ENCODE data around the gene ATP6V0B.

ATP6V0B gene

GRCh38 chr1:43969746-43970466 lies 4.9 kb upstream of the ATP6V0B start, which contains the start of gene DPH2:
TSS of gene DPH2 (plus strand) at chr1:43970010. CDS start at chr1:43970176, 166 bp downstream.
- DNase-seq (ENCODE audit: low read depth in 3 of 3) = peak; percentile 94 to 95 (median 95)

GRCh38 chr1:43970502-43970901 lies 4.3 kb upstream of the ATP6V0B start:
- no peak for DNase-seq (ENCODE audit: low read depth in 3 of 3)

GRCh38 chr1:43970911-43971310 lies 3.8 kb upstream of the ATP6V0B start:
- no peak for DNase-seq (ENCODE audit: low read depth in 3 of 3)

DNA sequence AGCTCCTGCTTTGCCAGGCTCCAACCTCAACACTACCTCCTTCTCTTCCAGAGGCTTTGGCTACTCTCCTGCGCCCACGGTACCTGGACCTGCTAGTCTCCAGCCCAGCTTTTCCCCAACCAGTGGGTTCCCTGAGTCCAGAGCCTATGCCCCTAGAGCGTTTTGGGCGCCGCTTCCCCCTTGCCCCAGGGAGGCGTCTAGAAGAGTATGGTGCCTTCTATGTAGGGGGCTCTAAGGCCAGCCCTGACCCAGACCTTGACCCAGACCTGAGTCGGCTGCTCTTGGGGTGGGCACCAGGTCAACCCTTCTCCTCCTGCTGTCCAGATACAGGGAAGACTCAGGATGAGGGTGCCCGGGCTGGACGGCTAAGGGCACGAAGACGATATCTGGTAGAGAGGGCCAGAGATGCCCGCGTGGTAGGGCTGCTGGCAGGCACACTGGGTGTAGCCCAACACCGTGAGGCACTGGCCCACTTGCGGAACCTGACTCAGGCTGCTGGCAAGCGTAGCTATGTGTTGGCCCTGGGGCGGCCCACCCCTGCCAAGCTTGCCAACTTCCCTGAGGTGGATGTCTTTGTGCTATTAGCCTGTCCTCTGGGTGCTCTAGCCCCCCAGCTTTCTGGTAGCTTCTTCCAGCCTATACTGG lies 3.3 kb upstream of the ATP6V0B start:
- DNase-seq (ENCODE audit: low read depth in 3 of 3) = no peak

GRCh38 chr1:43973981-43974442 lies 748 bp upstream of the ATP6V0B start:
- DNase-seq (ENCODE audit: low read depth in 3 of 3) = no peak

DNA sequence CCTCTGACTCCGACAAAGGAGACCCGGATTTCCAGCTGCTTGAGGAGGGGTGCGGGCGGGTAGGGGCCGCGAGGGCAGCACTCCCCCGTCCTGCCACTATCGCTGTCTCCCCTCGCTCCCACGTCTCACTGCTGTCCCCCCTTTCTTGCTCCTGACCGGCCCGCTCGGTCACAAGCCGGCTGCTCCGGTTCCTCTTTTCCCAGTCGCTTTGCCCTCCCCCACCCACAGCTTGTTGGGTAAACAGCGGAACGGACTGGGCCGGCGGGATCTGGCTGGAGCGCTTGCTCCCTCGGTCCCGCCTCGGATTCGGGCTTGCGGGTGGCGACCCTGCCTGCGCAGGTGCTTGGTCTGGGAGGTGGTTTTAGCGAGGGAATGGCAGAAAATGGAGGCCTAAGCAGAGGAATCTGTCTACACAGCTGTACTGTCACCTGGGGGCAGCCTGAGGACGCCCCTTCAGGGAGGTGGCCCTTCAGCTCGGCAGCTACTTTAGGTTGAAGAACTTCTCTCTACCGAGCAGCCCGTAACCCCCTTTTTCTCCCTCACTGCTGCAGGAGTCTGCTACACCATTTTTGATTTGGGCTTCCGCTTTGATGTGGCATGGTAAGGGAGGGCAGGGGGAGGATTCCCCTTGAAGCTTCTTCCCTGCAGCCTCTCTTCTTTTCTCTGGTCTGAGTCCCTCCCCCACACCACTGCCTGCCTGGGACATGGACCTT lies 645 bp downstream of the ATP6V0B start:
- no peak for DNase-seq (ENCODE audit: low read depth in 3 of 3)

GRCh38 chr1:43976045-43976444 lies 1.3 kb downstream of the ATP6V0B start:
- no peak for DNase-seq (ENCODE audit: low read depth in 3 of 3)

DNA sequence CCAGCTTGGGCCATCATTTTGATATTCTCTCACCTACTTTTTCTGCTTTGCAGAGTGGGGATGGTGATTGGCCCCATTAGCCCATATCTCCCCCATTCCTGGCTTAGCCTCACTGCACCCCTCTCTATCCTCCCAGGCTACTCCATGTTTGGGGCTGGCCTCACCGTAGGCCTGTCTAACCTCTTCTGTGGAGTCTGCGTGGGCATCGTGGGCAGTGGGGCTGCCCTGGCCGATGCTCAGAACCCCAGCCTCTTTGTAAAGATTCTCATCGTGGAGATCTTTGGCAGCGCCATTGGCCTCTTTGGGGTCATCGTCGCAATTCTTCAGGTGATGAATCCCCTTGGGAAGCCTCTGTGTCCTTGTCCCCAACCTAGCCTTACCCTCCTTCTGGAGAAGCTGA lies 2.1 kb downstream of the ATP6V0B start:
- no peak for DNase-seq (ENCODE audit: low read depth in 3 of 3)

DNA sequence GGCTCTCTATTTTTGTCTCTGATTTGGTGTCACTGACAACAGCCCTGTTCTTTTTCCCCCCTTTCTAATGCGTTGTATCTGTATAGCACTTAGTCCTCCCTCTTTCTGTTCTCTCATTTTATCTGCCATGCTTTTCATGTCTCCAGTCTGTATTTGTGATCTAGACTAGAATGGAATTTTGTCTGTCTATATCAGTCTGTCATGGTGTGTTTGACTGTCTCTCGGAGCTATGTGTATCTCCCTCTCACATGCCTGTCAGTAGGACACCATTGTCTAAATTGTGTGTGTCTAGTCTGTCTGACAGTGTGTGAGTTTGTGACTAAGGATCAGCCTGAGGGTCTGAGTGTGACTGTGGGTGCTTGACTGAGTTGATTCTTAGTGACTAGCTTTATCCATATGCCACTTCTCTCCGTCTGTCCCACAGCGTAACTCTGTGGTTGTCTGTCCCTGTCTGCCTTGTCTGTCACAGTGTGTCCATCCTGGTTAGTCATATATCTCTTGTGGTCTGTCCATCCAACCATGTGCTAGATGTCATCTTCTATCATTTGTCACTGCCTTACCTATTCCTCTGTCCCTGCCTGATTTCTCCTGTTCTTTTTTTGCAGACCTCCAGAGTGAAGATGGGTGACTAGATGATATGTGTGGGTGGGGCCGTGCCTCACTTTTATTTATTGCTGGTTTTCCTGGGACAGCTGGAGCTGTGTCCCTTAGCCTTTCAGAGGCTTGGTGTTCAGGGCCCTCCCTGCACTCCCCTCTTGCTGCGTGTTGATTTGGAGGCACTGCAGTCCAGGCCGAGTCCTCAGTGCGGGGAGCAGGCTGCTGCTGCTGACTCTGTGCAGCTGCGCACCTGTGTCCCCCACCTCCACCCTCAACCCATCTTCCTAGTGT lies 2.9 kb downstream of the ATP6V0B start:
- DNase-seq (ENCODE audit: low read depth in 3 of 3) = no peak

- no peak for DNase-seq (ENCODE audit: low read depth in 3 of 3)
These were observed 3.4 kb downstream of the ATP6V0B start for GRCh38 chr1:43978264-43978550.

DNA sequence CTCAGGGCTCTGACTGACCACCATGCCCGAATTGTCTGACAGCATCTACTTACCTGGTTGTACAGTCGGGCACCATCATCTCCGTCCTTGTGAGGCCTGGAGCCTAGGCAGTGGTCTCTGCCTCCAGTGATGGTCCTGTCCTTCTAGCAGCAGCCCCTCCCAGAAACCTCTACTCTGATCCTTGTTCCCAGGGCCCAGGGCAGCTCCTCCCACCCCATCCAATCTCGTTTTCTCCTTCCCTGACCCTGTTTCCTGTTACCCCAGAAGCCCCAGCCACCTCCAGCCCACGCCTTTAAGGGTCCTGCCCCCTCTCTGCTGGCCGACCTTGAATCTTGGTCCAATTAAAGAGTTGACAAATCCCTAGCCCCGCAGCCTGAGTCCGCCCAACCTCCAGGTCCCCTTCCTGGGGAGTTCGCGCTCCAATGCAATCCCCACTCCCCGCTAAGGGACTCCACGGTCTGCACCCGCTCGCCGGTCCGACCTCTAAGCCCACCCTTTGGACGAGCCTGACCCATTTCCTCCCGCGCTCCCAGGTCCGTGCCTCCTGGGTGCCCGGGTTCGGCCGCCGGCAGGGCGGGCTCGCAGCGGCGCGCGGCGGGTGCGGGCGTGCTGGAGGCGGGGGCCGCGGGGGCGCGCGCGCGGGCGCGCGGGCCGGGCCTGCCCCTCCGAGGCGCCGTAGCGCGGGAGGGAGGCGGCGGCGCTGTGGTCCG lies 3.9 kb downstream of the ATP6V0B start, which contains the start of gene B4GALT2:
Gene B4GALT2, plus strand, starts transcription at position 660 of the 710 bp plus-strand sequence. CDS start 1,951 bp downstream, outside the sequence.
- peak in 1 of 3 donors; percentile 42 for DNase-seq (ENCODE audit: low read depth in 3 of 3)

GRCh38 chr1:43979261-43979527 lies 4.4 kb downstream of the ATP6V0B start:
- no peak for DNase-seq (ENCODE audit: low read depth in 3 of 3)

DNA sequence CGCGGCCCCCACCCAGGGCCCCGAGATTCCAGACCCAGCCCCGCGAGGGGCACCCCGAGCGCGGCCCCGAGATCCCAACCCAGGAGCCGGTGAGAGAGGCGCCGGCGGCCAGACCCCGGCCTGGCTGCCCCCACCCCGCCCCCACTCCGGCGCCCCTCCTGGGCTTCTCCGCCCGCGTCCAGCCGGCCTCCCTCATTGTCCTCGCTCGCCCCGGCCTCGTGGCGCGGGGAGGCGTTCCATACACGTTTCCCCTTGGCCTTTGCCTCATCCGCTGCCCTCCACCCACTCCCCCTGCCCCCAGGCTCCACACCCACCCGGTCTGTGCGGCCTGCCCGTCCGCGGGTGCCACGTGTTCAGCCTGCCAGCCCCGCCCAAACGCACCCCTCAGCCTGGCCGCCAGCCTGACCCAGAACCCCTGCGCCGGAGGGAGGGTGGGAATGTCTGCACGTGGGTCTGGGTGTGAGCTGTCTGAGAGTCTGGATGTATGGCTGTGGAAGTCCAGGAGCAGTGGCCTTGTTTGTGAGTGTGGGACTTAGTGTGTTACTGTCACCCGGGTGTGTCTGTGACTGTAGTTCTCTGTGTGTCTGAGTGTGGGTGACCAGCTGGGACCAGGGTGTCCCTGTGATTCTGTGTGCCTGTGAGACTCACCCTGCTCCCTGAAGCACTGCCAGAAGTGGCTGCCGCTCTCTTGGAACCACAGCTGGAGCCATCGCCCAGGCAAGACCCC lies 4.9 kb downstream of the ATP6V0B start:
- DNase-seq (ENCODE audit: low read depth in 3 of 3) = no peak

- no peak for DNase-seq (ENCODE audit: low read depth in 3 of 3)
These were observed 5.7 kb downstream of the ATP6V0B start for GRCh38 chr1:43980255-43981134.

DNA sequence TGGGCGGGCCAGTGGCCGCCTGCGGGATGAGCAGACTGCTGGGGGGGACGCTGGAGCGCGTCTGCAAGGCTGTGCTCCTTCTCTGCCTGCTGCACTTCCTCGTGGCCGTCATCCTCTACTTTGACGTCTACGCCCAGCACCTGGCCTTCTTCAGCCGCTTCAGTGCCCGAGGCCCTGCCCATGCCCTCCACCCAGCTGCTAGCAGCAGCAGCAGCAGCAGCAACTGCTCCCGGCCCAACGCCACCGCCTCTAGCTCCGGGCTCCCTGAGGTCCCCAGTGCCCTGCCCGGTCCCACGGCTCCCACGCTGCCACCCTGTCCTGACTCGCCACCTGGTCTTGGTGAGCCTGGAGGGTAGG lies 6.4 kb downstream of the ATP6V0B start:
- DNase-seq (ENCODE audit: low read depth in 3 of 3) = no peak

GRCh38 chr1:43981636-43982035 lies 6.9 kb downstream of the ATP6V0B start:
- no peak for DNase-seq (ENCODE audit: low read depth in 3 of 3)

DNA sequence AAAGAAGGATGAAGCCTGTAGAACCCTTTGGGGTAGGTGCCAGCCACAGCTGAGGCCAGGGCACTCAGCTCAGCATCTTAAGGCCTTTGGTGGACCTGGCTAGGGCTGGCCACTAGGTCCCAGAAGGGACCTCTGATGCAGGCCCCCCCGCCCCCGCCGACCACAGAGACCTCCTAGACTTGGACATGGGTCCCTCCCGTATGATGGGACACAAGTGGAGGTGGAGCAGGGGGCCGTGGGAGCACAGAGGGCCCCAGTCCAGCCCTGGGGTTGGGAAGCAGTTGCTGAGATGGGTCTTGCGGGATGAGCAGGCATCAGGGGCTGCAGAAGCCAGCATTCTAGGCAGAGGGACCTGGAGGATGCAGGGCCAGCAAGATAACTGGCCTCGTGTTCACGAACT lies 7.5 kb downstream of the ATP6V0B start:
- DNase-seq (ENCODE audit: low read depth in 3 of 3) = no peak

DNA sequence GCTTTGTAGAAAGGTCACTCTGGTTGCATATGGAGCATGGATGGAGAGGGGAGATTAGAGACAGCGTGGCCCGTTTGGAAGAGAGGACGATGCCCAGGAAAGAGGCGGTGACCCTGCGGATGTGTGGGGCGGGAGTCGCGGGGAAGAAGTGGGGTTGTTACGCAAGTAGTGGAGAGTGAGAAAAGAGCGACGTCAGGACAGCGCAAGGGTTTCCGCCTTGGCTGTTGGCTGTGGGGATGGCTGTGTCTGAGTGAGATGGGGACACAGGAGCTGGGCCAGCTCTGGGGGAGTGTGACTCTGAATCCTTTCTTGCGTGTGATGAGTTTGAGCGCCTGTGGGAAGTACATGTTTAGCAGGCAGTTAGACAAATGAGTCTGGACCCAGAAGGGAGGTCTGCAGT lies 8.0 kb downstream of the ATP6V0B start:
- no peak for DNase-seq (ENCODE audit: low read depth in 3 of 3)

DNA sequence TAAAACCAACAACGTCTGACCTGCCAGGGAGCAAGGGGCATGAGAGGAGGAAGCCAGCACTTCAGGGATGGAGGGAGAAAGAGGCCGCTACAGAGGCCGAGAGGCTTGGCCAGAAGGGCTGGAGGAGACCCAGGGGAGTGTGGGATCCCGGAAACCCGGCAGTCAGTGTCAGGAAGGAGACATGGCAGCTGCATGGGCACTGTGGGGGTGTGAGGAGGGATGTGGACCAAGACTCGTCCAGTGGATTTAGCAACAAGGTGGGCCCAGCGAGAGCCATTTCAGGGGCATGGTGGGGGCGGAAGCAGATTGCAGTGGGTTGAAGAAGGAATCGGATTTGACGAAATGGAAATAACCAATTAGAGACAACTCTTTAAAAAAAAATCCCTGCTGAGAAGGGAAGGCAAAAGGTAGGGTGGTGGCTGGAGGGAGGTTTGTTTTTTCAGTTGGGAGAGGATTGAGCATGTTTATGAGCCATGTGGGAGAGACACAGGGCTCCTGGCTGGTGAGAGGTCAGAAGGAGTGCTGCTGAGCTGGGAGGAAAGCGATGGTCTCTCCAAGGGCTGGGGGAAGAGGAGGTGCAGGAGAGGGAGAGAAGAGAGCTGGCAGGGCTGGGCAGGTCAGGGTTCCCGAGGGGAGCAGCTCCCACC lies 8.6 kb downstream of the ATP6V0B start:
- no peak for DNase-seq (ENCODE audit: low read depth in 3 of 3)
